ENCODE measurements around the gene NFRKB.
"Not testable (repeated sequence)": the region's sequence is repeated elsewhere in the genome, so short reads cannot be mapped to it uniquely, and the experiment has no call there.

The NFRKB gene

GRCh38 chr11:129888451-129888850 lies 6.9 kb downstream of the NFRKB start:
- DNase-seq = peak; percentile 20

- no peak for DNase-seq
Measured at GRCh38 chr11:129885381-129885780, 10.0 kb downstream of the NFRKB start.

- DNase-seq = no peak
Measured at GRCh38 chr11:129884581-129884980, 10.8 kb downstream of the NFRKB start.

- peak; percentile 40 for DNase-seq
Measured at GRCh38 chr11:129881570-129882170, 13.7 kb downstream of the NFRKB start.

- no peak for DNase-seq
Measured at GRCh38 chr11:129880311-129880710, 15.1 kb downstream of the NFRKB start.

- no peak for DNase-seq
Measured at GRCh38 chr11:129871914-129872313, 23.5 kb downstream of the NFRKB start.

- not testable (repeated sequence) for DNase-seq
Measured at GRCh38 chr11:129868626-129869025, 26.8 kb downstream of the NFRKB start.

GRCh38 chr11:129866311-129866710 lies 29.1 kb downstream of the NFRKB start:
- no peak for DNase-seq

- DNase-seq = no peak
Measured at GRCh38 chr11:129865701-129866100, 29.7 kb downstream of the NFRKB start.

GRCh38 chr11:129864811-129865210 lies 30.6 kb downstream of the NFRKB start:
- DNase-seq = no peak

GRCh38 chr11:129861702-129862522 lies 33.5 kb downstream of the NFRKB start:
- no peak for DNase-seq

GRCh38 chr11:129856036-129856435 lies 39.3 kb downstream of the NFRKB start:
- no peak for DNase-seq

- no peak for DNase-seq
Measured at GRCh38 chr11:129855086-129855485, 40.3 kb downstream of the NFRKB start.

- no peak for DNase-seq
Measured at GRCh38 chr11:129854232-129854805, 41.1 kb downstream of the NFRKB start.

GRCh38 chr11:129853518-129854231 lies 41.7 kb downstream of the NFRKB start:
- DNase-seq = peak; percentile 75

GRCh38 chr11:129852125-129852740 lies 43.1 kb downstream of the NFRKB start:
- DNase-seq = no peak

GRCh38 chr11:129849447-129850130 lies 45.8 kb downstream of the NFRKB start:
- DNase-seq = no peak

GRCh38 chr11:129847361-129847760 lies 48.0 kb downstream of the NFRKB start:
- not testable (repeated sequence) for DNase-seq

GRCh38 chr11:129846508-129847335 lies 48.7 kb downstream of the NFRKB start:
- DNase-seq = no peak

All from activated gamma-delta T cell treated with Interleukin-2 at 50 U/mL for 16 hours (primary cell).